Fibroblast of pulmonary artery (primary cell): ENCODE data around the gene MCM9.

Experiments
- DNase-seq: peaks from one replicate; pipeline ENCODE4 v3.0.0-alpha.2; 2010; ENCODE audit warnings: low read depth
- H3K4me3 ChIP-seq: replicated peaks from 2 replicates; pipeline ENCODE4 v1.5.1; 2011; ENCODE audit warnings: low read depth, mild to moderate bottlenecking, control low read depth, low read length, moderate library complexity
- CTCF ChIP-seq: IDR thresholded peaks from 2 replicates; pipeline ENCODE4 v1.5.1; 2011; ENCODE audit warnings: mild to moderate bottlenecking, control low read depth, low read length, inconsistent platforms; ENCODE audit errors: missing control alignments

The MCM9 gene

GRCh38 chr6:118959903-118960302 is 24.9 kb upstream of the MCM9 start:
- H3K4me3 ChIP-seq: no peak overlapping the region
- no peak for TF ChIP-seq CTCF
- DNase-seq: no peak

DNA sequence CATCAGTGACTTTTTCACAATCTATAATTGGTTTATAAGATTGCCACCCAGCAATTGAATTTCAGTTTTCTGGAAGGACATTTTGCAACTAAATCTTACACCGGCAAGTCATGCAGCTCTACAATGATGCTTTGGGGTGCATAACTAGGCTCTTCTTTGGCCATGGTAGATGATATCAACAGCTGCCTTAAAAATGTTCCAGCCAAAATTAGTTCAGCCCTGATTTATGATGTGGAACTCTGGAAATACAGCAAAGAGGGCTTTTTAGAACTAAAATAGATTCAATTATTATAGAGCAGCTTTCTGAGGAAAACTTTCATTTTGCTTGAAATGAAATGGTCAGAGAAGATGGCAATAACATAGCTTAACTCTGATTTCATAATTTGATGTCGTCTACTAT is 18.4 kb upstream of the MCM9 start:
- TF ChIP-seq CTCF: no peak
- DNase-seq: no peak

DNA sequence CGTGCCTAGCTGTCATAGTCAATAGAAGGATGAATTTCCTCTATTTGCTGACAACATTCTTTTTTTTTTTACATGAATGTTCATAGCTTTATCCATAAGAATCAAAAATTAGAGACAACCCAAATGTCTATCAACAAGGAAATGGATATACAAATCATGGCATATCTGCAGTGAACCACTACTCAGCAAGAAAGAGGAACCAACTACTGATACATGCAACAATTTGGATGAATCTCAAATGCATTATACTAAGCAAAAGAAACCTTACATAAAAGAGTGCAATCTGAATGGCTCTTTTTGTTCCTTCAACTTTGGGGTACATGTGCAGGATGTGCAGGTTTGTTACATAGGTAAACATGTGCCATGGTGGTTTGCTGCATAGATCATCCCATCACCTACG is 17.7 kb upstream of the MCM9 start:
- H3K4me3 ChIP-seq: no peak overlapping the region
- no peak for DNase-seq
- TF ChIP-seq CTCF: no peak

More for the DNA sequence above, 18.4 kb upstream of the MCM9 start:
- no peak overlapping the region for H3K4me3 ChIP-seq

DNA sequence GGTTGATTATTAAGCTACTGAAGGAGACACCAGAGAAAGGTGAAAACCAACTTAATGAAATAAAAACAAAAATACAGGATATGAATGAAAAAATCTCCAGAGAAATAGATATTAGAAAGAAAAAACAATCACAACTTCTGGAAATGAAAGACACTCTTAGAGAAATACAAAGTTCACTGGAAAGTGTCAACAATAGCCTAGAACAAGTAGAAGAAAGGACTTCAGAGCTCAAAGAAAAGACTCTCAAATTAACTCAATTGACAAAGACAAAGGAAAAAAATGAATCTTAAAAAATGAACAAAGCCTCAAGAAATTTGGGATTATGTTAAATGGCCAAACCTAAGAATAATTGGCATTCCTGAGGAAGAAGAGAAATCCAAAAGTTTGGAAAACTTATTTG is 10.3 kb upstream of the MCM9 start:
- no peak overlapping the region for H3K4me3 ChIP-seq
- TF ChIP-seq CTCF: no peak
- no peak for DNase-seq

- no peak for DNase-seq
- no peak overlapping the region for H3K4me3 ChIP-seq
- TF ChIP-seq CTCF: no peak
Measured at GRCh38 chr6:118940770-118941169, 5.8 kb upstream of the MCM9 start.

DNA sequence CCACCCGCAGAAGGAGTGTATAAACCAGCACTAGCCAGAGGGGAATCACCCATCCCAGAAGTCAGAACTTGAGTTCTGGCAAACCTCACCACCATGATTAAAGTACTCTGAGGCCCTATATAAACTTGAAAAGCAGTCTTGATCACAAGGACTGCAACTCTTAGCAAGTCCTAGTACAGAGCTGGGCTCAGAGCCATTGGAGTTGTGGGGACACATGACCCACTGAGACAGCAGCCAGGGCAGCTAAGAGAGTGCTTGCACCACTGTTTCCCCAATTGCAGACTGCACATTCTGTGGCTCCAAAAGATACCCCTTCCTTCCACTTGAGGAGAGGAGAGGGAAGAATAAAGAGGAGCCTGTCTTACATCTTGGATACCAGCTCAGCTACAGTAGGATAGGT is 4.7 kb upstream of the MCM9 start:
- no peak for TF ChIP-seq CTCF
- no peak for DNase-seq
- no peak overlapping the region for H3K4me3 ChIP-seq

- no peak overlapping the region for H3K4me3 ChIP-seq
- TF ChIP-seq CTCF: no peak
- no peak for DNase-seq
Measured at GRCh38 chr6:118935978-118936703, 1.2 kb upstream of the MCM9 start.
